HG02981 (cell line): Measurements from ENCODE around the gene ZNF90.
"Not testable (repeated sequence)": the region's sequence is repeated elsewhere in the genome, so short reads cannot be mapped to it uniquely, and the experiment has no call there.

Experiments used
- ATAC-seq: cut with Tn5 transposase; IDR thresholded peaks from one replicate; pipeline ENCODE4 v1.9.1; 2021; ENCODE audit warnings: mild to moderate bottlenecking, moderate library complexity; ENCODE audit not compliant: unreplicated experiment

The ZNF90 gene

DNA sequence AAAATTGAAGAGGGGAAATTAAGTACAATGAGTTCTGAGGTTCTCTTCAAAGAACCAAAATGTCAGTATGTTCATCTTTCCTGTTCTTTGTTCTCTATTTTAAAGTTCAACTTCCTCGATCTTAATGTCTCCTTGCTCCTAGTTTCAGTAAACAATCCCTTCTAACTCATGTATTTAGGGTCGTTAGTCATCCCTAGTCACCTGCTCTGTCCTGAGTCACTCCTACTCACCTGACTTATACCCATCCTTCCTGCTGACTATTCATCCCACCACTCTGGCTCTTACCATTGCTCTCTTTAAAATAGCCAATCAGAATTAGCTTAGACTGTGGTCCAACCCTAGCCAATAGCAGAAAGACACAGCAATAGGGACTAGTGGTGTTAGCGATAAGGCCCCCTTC lies 24.3 kb downstream of the ZNF90 start:
- no peak for ATAC-seq

DNA sequence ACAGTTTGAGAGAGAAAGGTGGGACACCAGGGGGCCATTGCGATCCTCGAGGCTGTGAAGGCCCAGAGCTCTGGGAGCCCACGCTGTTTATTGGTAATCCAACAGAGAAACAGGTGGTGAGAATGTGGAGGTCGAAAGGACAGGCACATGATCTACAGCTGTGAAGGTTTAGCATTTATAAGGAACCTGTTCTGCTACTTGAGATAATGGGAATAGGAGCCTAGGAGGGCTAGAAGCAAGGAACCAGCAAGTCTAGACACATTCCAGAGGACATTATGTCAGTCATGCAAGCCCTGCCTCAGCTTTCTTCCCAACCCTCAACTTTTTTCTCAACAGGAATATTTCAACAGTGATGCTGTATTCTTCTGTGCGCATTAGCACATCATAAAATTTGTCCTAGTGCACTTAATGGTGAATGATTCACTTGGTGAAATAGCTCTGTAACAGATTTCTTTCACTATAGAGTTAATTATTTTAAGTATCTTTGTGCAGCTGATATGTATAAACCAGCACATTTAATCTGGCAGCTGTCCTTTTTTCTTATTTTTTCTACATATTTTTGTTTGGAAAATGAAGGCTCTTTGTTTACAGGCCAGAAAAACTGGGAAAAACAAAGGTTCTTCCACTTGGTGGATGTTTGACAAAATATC lies 25.4 kb downstream of the ZNF90 start:
- ATAC-seq = no peak

DNA sequence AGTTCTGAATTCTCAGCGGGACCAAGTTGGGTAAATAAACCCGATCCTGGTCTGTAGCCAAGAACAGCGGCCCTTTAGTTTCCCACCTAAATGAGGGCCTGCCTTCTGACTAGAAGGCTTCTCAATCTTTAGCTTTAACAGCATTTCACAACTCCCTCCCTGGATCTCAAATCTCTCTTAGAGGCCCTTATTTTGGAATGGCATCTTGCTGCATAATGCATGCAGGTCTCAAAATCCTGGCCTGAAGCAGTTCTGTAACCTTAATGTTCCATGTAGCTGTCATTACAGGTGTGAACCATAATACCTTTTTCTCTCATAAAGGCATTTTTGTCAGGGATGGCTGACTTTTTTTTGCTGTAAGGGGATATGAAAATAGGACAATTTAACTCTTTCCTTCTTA lies 29.5 kb downstream of the ZNF90 start:
- ATAC-seq = no peak

DNA sequence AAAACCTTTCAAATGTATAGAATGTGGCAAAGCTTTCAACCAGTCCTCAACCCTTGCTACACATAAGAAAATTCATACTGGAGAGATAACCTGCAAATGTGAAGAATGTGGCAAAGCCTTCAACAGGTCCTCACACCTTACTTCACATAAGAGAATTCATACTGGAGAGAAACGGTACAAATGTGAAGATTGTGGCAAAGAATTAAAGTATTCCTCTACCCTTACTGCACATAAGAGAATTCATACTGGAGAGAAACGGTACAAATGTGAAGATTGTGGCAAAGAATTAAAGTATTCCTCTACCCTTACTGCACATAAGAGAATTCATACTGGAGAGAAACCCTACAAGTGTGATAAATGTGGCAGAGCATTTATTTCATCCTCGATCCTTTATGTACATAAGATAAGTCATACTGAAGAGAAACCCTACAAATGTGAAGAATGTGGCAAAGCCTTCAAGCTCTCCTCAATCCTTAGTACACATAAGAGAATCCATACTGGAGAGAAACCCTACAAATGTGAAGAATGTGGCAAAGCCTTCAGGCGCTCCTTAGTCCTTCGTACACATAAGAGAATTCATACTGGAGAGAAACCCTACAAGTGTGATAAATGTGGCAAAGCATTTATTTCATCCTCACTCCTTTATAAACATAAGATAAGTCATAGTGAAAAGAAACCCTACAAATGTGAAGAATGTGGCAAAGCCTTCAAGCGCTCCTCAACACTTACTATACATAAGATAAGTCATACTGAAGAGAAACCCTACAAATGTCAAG lies 40.5 kb downstream of the ZNF90 start:
- not testable (repeated sequence) for ATAC-seq

DNA sequence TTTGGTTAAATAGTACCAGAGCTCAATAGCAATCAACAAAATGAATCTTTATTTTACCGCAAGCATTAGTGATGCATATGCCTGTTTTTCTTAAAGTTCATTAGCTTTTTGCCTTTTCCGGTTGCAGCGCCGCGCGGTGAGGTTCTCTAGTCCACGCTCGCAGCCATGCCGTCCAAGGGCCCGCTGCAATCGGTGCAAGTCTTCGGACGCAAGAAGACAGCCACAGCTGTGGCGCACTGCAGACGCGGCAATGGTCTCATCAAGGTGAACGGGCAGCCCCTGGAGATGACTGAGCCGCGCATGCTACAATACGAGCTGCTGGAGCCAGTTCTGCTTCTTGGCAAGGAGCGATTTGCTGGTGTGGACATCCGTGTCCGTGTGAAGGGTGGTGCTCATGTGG lies 47.1 kb downstream of the ZNF90 start:
- ATAC-seq = no peak

DNA sequence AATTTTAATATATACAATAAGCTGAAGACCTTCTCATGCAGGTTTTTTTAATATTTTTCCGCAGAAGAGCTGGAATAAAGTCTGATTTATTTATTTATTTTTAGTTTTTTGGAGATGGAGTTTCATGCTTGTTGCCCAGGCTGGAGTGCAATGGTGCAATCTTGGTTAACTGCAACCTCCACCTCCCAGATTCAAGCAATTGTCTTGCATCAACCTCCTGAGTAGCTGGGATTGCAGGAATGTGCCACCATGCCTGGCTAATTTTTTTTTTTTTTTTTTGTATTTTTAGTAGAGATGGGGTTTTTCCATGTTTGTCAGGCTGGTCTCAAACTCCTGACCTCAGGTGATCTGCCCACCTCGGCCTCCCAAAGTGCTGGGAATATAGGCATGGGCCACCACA lies 55.1 kb downstream of the ZNF90 start:
- ATAC-seq = not testable (repeated sequence)

DNA sequence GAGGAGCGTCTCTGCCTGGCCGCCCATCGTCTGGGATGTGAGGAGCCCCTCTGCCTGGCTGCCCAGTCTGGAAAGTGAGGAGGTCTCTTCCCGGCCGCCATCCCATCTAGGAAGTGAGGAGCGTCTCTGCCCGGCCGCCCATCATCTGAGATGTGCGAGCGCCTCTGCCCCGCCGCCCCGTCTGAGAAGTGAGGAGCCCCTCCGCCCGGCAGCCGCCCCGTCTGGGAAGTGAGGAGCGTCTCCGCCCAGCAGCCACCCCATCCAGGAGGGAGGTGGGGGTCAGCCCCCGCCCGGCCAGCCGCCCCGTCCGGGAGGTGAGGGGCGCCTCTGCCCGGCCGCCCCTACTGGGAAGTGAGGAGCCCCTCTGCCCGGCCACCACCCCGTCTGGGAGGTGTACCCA lies 59.9 kb downstream of the ZNF90 start:
- ATAC-seq = not testable (repeated sequence)

- no peak for ATAC-seq
Measured at GRCh38 chr19:20151617-20152145, 73.9 kb downstream of the ZNF90 start.

DNA sequence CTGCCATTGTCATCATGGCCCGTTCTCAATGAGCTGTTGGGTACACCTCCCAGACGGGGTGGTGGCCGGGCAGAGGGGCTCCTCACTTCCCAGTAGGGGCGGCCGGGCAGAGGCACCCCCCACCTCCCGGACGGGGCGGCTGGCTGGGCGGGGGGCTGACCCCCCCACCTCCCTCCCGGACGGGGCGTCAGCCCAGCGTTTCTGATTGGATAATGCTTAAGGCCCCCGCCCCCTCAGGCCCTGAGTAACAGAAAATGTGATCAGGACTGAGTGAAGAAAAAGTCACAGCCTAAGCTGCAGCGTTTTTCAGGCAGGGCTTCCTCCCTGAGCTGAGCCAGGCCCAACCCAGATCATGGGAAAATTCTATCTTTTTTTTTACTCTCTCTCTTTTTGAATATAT lies 74.7 kb downstream of the ZNF90 start:
- not testable (repeated sequence) for ATAC-seq

DNA sequence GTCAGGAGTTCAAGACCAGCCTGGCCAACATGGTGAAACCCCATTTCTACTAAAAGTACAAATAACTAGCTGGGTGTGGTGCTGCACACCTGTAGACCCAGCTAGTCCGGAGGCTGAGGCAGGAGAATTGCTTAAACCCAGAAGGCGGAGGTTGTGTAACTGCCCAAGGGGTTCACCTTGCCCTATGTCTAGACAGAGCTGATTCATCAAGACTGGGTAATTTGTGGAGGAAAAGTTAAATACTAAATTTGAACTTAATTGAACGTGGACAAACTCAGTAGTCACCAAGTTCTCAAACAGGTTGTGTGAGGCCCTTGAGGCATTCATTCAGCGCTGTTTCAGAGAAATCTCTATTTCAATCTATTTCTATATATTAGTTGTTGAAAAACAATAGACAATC lies 75.5 kb downstream of the ZNF90 start:
- ATAC-seq = no peak

GRCh38 chr19:20154636-20155035 lies 76.8 kb downstream of the ZNF90 start:
- ATAC-seq = no peak

- no peak for ATAC-seq
Measured at GRCh38 chr19:20162821-20163220, 85.0 kb downstream of the ZNF90 start.

DNA sequence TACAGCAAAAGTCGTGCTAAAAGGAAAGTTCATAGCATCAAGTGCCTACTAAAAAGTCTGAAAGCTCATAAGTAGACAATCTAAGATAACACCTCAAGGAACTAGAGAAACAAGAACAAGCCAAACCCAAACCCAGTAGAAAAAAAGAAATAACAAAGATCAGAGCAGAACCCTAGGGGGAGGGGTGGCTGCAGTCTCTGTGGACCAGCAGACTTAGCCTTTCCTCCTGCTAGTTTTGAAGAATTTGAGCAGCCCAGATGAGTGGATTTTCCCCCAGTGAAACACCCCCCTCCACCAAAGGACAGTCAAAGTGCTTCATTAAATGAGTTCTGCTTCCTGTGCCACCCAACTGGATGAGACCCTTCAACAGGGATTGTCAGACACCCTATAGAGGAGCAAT lies 86.7 kb downstream of the ZNF90 start:
- no peak for ATAC-seq

- ATAC-seq = no peak
Measured at GRCh38 chr19:20165971-20166592, 88.3 kb downstream of the ZNF90 start.

GRCh38 chr19:20167020-20167644 lies 89.3 kb downstream of the ZNF90 start, which contains the start of gene ZNF486:
Gene ZNF486 (plus strand): TSS chr19:20167214. CDS start chr19:20167331, 117 bp downstream.
- peak; percentile 94 for ATAC-seq

DNA sequence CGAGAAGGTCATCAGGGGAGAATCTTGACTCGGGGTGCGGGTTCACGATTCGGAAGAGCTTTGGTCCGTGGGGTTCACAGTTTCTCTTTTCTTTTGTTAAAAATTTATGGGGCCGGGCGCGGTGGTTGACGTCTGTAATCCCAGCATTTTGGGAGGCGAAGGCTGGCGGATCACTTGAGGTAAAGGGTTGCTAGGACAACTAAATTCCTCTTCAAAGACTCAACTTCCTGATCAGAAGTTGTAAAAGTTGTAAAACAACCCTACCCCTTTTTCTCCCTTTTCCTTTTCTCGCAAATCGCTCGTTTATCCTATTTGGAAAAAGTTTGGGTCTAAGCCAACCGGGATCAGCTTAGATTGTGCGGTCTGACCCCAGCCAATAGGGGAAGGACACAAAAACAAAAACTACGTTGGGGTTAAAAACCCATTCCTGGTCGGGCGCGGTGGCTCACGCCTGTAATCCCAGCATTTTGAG lies 89.9 kb downstream of the ZNF90 start:
- no peak for ATAC-seq
